GM06990 (cell line): Measurements from ENCODE around the gene AUTS2.

Experiments used
- DNase-seq: peaks from one replicate; pipeline ENCODE4 v3.0.0-alpha.2; 2011; ENCODE audit not compliant: insufficient read length; ENCODE audit errors: extremely low read depth
- H3K27me3 ChIP-seq: replicated peaks from 2 replicates; pipeline ENCODE4 v1.6.0; 2011; ENCODE audit warnings: low read length; ENCODE audit not compliant: control insufficient read depth, insufficient read depth
- H3K36me3 ChIP-seq: 2 replicates; pipeline ENCODE4 v1.5.1; 2011; ENCODE audit warnings: low read length; ENCODE audit not compliant: control insufficient read depth, insufficient read depth
- H3K4me3 ChIP-seq: replicated peaks from 2 replicates; pipeline ENCODE4 v1.5.1; 2011; ENCODE audit warnings: low read depth, mild to moderate bottlenecking, control low read depth, low read length
- TF ChIP-seq, protein P1 (sequence below): IDR thresholded peaks from 2 replicates; pipeline ENCODE4 v1.5.1; 2011; ENCODE audit warnings: low read length, control low read depth, mild to moderate bottlenecking, inconsistent platforms; ENCODE audit not compliant: insufficient read depth, poor library complexity, severe bottlenecking

AUTS2 gene

DNA sequence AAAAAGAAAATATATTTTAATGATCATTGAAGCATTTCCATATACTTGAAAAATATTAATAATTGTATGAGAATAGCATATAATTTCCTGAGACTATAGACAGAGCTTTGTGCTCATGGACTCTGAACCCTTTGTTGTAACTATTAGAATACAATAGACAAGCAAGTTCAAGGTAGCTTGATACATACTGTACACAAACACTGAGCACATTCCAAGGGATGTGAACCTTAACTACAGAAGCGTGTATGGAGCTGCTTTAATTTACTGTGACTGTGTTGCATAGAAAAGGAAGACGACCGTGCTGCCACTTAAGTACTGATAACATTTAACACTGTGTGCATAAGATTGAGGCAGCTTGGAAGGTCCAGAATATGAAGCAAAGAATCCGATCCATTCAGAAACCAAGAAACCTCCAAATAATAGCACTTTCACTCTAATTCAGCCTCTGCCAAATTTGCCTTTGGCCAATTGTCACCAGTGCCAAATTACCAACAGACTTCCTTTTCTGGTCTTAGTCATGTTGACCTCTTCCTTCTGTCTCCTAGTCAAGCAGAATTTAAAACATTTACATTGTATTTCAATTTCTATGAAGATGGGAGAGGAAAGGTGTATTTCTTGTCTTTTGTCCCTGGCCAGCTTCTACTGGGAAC lies 967.6 kb downstream of the AUTS2 start:
- H3K27me3 ChIP-seq = no peaks in the 10 kb centered on the region

DNA sequence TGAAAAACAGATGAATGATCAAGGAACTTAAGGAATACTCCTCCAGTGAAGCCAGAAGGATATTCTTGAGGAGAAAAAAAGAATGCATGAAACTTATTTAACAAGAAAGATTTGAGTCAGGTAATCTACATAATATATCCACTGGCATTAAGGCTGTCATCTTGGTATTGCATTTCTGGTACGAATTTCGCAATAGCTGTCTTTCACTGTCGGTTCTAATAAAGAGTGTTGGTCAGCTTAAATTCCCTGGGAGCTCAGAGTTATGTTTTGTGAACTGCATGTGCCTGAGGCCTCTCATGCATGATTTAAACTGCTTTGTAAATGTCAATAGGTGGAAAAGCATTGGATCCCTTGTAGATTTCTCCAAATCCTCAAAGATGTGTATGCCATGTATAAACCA lies 968.4 kb downstream of the AUTS2 start:
- Histone ChIP-seq H3K4me3 (no peak overlapping the region), H3K36me3 (no peaks in the 10 kb centered on the region), H3K27me3 (no peaks in the 10 kb centered on the region)
- DNase-seq = no peak
- TF ChIP-seq, protein P1, sequence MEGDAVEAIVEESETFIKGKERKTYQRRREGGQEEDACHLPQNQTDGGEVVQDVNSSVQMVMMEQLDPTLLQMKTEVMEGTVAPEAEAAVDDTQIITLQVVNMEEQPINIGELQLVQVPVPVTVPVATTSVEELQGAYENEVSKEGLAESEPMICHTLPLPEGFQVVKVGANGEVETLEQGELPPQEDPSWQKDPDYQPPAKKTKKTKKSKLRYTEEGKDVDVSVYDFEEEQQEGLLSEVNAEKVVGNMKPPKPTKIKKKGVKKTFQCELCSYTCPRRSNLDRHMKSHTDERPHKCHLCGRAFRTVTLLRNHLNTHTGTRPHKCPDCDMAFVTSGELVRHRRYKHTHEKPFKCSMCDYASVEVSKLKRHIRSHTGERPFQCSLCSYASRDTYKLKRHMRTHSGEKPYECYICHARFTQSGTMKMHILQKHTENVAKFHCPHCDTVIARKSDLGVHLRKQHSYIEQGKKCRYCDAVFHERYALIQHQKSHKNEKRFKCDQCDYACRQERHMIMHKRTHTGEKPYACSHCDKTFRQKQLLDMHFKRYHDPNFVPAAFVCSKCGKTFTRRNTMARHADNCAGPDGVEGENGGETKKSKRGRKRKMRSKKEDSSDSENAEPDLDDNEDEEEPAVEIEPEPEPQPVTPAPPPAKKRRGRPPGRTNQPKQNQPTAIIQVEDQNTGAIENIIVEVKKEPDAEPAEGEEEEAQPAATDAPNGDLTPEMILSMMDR = no peak

More for the DNA sequence above, 967.6 kb downstream of the AUTS2 start:
- H3K4me3 ChIP-seq = no peak overlapping the region
- H3K36me3 ChIP-seq = no peaks in the 10 kb centered on the region
- DNase-seq = no peak
- TF ChIP-seq, protein P1 = no peak

DNA sequence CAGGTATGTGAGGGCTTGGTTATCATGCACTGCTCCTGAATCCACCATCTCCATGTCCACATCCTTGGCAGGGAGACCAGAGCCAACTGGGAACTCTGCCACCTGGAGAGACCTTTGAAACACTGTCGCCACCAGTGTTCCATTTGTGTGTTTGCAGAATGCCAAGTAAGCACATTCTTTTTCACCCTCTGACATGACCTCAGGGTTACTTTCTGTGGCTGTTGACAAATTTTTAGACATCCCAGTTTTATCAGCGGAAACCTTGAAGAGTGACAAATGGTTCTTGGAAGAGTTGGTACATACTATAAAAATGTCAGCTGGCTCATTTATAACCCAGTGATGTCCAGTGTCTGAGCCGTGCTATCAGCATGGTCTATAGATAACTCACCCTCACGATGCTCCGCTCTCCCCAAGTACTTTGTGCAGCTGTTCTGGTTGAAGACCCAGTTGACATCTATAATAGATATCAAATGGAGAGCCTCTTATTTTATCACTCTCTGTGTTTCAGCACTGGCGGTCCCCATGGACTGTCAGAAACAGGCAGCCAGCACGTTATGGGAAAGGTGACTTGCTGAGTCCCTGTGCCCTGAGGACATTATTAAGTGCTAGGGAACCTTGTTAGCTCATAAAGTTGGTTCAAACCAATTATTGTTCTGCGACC lies 970.5 kb downstream of the AUTS2 start:
- Histone ChIP-seq H3K27me3 (no peaks in the 10 kb centered on the region), H3K36me3 (no peaks in the 10 kb centered on the region), H3K4me3 (no peak overlapping the region)
- TF ChIP-seq, protein P1 = no peak
- DNase-seq = no peak

DNA sequence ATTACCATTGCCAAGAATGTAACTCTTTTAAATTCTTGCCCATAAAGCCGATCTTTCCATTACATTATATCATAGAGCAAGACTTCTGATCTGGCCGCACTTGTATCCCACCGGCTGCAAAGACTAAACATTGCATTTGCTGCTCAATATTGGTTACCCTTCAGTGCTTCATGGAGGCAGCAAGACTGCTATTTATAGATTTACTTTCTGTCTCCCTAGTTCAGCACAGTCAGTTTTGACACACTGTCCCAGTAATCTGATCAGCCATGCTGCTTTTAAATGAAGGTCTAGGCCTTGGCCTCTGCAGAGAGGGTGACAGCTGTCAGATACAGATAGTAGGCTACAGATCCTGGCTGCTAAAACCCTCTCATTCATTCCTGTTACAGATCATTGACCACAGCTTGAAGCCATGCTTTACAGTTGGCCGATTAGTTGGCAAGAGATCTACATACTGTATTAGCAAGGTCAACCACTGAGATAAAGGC lies 971.1 kb downstream of the AUTS2 start:
- no peaks in the 10 kb centered on the region for H3K27me3 ChIP-seq
- no peaks in the 10 kb centered on the region for H3K36me3 ChIP-seq
- TF ChIP-seq, protein P1 = no peak
- H3K4me3 ChIP-seq = no peak overlapping the region
- DNase-seq = no peak

DNA sequence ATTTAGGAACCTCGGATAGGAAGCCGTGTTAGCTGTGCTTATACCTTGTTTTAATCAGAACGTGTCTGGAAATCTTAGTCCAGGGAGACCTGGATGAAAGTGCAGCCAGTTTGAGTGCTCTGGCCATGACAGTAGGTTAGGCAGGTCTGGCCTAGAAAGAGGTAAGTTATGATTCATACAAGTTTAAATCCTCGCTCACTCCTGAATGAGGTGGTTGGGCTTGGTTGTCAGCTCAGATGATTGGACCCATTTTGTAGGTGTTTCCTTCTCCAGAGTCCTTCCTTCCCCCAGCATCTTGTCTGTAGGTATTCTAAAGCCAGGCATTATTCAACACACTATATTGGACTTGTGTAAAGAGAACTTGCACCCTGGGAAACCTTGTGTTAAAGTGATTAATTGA lies 971.8 kb downstream of the AUTS2 start:
- Histone ChIP-seq H3K27me3 (no peaks in the 10 kb centered on the region), H3K36me3 (no peaks in the 10 kb centered on the region), H3K4me3 (no peak overlapping the region)
- DNase-seq = no peak
- TF ChIP-seq, protein P1 = no peak
